Ishikawa (cell line): ENCODE measurements around the gene JARID2.

Source experiments
- CEBPB ChIP-seq: IDR thresholded peaks from 2 replicates; pipeline ENCODE4 v1.6.1; 2012
- CREB1 ChIP-seq: IDR thresholded peaks from 2 replicates; pipeline ENCODE4 v1.6.1; 2012; ENCODE audit warnings: low read depth
- EGR1 ChIP-seq: IDR thresholded peaks from 2 replicates; pipeline ENCODE4 v1.6.1; 2012
- EP300 ChIP-seq: IDR thresholded peaks from 2 replicates; pipeline ENCODE4 v1.6.1; 2012; ENCODE audit warnings: borderline replicate concordance
- FOXM1 ChIP-seq: IDR thresholded peaks from 2 replicates; pipeline ENCODE4 v1.6.1; 2012; ENCODE audit warnings: low read depth, borderline replicate concordance
- NFIC ChIP-seq: IDR thresholded peaks from 2 replicates; pipeline ENCODE4 v1.6.1; 2012
- RAD21 ChIP-seq: IDR thresholded peaks from 2 replicates; pipeline ENCODE4 v1.6.1; 2012; ENCODE audit warnings: low read depth
- TAF1 ChIP-seq: IDR thresholded peaks from 2 replicates; pipeline ENCODE4 v1.6.1; 2012; ENCODE audit warnings: low read depth, mild to moderate bottlenecking
- TCF12 ChIP-seq: IDR thresholded peaks from 2 replicates; pipeline ENCODE4 v1.6.1; 2012; ENCODE audit warnings: low read depth
- TEAD4 ChIP-seq: IDR thresholded peaks from 2 replicates; pipeline ENCODE4 v1.6.1; 2012
- YY1 ChIP-seq: IDR thresholded peaks from 2 replicates; pipeline ENCODE4 v1.6.1; 2012; ENCODE audit warnings: low read depth
- ZBTB7A ChIP-seq: IDR thresholded peaks from 2 replicates; pipeline ENCODE4 v1.6.1; 2012; ENCODE audit warnings: low read depth
- TF ChIP-seq, protein P1 (sequence below): IDR thresholded peaks from 2 replicates; pipeline ENCODE4 v1.6.1; 2012; ENCODE audit warnings: low read depth, mild to moderate bottlenecking
- TF ChIP-seq, protein P2 (sequence below): IDR thresholded peaks from 2 replicates; pipeline ENCODE4 v1.6.1; 2012
- TF ChIP-seq, protein P3 (sequence below): IDR thresholded peaks from 2 replicates; pipeline ENCODE4 v1.6.1; 2012

Gene JARID2

DNA sequence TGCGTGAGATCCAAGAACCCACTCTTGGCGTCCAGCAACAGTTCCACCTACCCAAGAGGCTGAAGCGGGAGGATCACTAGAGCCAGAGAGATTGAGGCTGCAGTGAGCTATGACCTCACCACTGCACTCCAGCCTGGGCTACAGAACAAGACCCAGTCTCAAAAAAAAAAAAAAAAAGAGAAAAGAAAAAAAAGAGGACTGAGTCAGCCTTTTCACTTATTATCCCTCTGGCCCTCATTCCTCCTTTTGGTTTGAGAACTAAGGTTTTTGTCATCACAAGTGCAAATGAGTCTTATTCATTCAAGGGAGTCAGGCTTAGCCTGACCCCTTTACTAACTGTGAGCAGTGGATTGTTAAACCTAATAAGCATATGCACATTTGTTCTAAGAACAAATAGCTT is 37.9 kb upstream of the JARID2 start:
- no peak for TF ChIP-seq NFIC
- TF ChIP-seq CEBPB: no peak
- TF ChIP-seq, protein P1, sequence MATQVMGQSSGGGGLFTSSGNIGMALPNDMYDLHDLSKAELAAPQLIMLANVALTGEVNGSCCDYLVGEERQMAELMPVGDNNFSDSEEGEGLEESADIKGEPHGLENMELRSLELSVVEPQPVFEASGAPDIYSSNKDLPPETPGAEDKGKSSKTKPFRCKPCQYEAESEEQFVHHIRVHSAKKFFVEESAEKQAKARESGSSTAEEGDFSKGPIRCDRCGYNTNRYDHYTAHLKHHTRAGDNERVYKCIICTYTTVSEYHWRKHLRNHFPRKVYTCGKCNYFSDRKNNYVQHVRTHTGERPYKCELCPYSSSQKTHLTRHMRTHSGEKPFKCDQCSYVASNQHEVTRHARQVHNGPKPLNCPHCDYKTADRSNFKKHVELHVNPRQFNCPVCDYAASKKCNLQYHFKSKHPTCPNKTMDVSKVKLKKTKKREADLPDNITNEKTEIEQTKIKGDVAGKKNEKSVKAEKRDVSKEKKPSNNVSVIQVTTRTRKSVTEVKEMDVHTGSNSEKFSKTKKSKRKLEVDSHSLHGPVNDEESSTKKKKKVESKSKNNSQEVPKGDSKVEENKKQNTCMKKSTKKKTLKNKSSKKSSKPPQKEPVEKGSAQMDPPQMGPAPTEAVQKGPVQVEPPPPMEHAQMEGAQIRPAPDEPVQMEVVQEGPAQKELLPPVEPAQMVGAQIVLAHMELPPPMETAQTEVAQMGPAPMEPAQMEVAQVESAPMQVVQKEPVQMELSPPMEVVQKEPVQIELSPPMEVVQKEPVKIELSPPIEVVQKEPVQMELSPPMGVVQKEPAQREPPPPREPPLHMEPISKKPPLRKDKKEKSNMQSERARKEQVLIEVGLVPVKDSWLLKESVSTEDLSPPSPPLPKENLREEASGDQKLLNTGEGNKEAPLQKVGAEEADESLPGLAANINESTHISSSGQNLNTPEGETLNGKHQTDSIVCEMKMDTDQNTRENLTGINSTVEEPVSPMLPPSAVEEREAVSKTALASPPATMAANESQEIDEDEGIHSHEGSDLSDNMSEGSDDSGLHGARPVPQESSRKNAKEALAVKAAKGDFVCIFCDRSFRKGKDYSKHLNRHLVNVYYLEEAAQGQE: no peak
- no peak for TF ChIP-seq FOXM1
- TF ChIP-seq EP300: no peak
- TF ChIP-seq, protein P2, sequence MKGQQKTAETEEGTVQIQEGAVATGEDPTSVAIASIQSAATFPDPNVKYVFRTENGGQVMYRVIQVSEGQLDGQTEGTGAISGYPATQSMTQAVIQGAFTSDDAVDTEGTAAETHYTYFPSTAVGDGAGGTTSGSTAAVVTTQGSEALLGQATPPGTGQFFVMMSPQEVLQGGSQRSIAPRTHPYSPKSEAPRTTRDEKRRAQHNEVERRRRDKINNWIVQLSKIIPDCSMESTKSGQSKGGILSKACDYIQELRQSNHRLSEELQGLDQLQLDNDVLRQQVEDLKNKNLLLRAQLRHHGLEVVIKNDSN: no peak
- TF ChIP-seq CREB1: no peak
- TF ChIP-seq RAD21: no peak
- no peak for TF ChIP-seq TCF12
- TF ChIP-seq, protein P3, sequence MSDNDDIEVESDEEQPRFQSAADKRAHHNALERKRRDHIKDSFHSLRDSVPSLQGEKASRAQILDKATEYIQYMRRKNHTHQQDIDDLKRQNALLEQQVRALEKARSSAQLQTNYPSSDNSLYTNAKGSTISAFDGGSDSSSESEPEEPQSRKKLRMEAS: no peak
- TF ChIP-seq EGR1: no peak
- TF ChIP-seq TEAD4: no peak
- no peak for TF ChIP-seq TAF1
- no peak for TF ChIP-seq YY1
- TF ChIP-seq ZBTB7A: no peak

DNA sequence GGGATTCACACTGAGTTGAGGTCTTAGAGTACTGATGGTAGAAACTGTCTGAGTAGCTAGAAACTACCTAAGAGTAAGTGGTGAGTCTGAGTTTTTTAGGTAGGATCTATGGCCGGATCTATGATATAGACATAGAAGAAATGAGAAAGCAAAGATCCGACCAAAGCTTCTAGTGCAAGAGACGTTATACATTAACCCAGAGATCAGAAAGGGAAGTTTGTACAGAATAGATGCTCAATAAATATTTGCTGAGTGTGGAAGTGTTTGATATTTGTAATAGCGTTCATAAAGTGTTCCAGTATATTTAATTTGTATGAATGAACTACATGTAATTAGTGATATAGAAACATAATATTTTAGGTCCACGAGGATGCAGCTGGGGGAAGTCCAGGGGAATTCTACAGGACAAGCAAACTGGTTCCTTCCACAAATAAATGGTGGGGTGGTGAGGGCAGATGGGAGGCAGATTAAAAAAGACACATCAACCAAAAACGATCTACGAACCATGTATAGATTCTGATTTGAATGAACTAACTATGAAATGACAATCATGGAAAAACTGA is 31.9 kb upstream of the JARID2 start:
- TF ChIP-seq TAF1: no peak
- no peak for TF ChIP-seq RAD21
- TF ChIP-seq NFIC: no peak
- TF ChIP-seq ZBTB7A: no peak

DNA sequence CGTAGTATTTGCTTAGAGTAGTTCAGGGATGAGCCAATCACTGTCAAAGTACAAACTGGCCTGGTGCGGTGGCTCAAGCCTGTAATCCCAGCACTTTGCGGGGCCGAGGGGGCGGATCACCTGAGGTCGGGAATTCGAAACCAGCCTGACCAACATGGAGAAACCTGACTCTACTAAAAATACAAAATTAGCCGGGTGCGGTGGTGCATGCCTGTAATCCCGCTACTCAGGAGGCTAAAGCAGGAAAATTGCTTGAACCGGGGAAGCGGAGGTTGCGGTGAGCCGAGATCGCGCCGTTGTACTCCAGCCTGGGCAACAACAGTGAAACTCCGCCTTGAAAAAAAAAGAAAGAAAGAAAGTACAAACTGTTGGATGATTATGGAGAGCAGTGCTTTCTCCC is 27.5 kb upstream of the JARID2 start:
- no peak for TF ChIP-seq TEAD4
- TF ChIP-seq EP300: no peak
- TF ChIP-seq NFIC: no peak
- TF ChIP-seq YY1: no peak
- TF ChIP-seq, protein P3: no peak
- TF ChIP-seq EGR1: no peak
- no peak for TF ChIP-seq TAF1

DNA sequence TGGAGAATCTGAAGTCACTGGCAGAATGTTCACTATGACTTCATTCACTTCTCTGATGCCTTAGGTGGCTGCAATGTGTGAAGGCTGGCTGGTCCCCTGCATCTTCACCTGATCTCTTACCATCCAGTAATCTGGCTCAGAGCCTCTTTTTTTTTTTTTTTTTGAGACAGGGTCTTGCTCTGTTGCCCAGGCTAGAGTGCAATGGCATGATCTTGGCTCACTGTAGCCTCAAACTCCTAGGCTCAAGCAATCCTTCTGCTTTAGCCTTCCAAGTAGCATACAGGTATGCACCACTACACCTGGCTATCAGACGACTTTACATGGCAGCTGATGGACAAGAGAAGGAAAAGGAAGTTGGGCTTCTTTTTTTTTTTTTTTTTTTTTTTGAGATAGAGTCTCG is 25.8 kb upstream of the JARID2 start:
- TF ChIP-seq EP300: no peak

DNA sequence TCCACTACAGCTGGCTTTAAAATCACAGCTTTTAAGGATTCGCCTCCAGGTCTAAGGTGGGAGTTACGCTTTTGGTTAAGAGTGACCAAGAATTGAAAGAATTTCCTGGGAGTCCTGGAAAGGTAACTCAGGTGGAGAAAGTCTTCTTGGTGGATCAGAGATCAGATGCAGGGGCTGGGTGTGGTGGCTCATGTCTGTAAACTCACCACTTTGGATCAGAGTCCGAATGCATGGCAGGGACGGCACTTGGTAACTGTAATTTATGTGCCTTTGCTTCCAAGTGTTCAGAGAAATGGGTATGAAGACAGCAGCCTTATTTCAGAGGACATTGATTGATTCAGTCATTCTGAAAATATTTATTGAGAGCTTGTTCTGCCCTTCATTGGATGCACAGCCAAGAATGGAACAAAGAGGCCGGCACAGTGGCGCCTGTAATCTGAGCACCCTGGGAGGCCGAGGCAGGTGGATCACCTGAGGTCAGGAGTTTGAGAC is 18.0 kb upstream of the JARID2 start:
- TF ChIP-seq TEAD4 (no peak), RAD21 (no peak), CEBPB (no peak), EP300 (no peak), NFIC (no peak)
- TF ChIP-seq, protein P3: no peak
- TF ChIP-seq, protein P2: no peak

DNA sequence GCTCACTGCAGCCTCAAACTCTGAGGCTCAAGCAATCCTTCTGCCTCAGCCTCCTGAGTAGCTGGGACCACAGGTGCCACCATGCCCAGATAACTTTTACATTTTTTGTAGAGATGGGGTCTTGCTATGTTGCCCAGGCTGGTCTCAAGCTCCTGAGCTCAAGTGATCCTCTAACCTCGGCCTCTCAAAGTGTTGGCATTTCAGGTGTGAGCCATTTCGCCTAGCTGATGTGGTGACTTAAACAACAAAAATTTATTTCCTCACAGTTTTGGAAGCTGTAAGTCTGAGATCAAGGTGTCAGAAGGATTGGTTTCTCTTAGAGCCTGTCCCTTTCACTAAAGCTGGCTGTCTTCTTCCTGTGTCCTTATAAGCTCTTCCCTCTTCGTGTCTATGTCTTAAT is 15.0 kb upstream of the JARID2 start:
- no peak for TF ChIP-seq FOXM1
- no peak for TF ChIP-seq YY1
- TF ChIP-seq CREB1: no peak
- no peak for TF ChIP-seq RAD21
- TF ChIP-seq TEAD4: no peak
- no peak for TF ChIP-seq EP300
- no peak for TF ChIP-seq ZBTB7A
- TF ChIP-seq, protein P3: no peak
- no peak for TF ChIP-seq NFIC
- no peak for TF ChIP-seq EGR1
- TF ChIP-seq TAF1: no peak
- TF ChIP-seq, protein P1: no peak
